PC-9 (cell line): ENCODE results near the gene MED4.

Experiments
- EZH2 ChIP-seq: fragments of 200-600 bp; sonication (generic); IDR thresholded peaks from 2 replicates; pipeline ENCODE4 v1.8.0; 2017; ENCODE audit warnings: antibody characterized with exemption, low read depth
- TF ChIP-seq, protein P1 (sequence below): fragments of 200-600 bp; sonication (generic); conservative IDR thresholded peaks from 2 replicates; pipeline ENCODE4 v1.6.1; 2017; ENCODE audit warnings: mixed run types, antibody characterized with exemption, mild to moderate bottlenecking, moderate library complexity

DNA sequence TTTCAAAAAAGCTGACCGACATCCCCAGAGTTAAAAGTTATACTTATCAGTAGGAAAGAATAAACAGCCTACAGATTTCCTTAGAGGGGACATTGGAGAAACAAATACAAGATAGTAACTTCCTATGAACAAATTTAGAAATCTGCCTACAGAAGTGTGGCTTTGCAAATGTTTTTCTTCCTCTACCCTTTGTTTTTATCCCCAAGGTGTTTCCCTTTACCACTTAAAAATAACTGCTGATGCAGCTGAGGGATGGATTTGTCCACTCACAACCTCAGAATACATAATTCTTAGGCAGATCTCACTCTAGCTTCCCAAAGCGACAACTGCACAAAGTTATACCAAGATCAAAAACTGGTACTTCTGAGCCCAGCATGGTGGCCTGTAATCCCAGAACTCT is 20.9 kb downstream of the MED4 start:
- TF ChIP-seq, protein P1, sequence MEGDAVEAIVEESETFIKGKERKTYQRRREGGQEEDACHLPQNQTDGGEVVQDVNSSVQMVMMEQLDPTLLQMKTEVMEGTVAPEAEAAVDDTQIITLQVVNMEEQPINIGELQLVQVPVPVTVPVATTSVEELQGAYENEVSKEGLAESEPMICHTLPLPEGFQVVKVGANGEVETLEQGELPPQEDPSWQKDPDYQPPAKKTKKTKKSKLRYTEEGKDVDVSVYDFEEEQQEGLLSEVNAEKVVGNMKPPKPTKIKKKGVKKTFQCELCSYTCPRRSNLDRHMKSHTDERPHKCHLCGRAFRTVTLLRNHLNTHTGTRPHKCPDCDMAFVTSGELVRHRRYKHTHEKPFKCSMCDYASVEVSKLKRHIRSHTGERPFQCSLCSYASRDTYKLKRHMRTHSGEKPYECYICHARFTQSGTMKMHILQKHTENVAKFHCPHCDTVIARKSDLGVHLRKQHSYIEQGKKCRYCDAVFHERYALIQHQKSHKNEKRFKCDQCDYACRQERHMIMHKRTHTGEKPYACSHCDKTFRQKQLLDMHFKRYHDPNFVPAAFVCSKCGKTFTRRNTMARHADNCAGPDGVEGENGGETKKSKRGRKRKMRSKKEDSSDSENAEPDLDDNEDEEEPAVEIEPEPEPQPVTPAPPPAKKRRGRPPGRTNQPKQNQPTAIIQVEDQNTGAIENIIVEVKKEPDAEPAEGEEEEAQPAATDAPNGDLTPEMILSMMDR, result no peak
- TF ChIP-seq EZH2, result no peak
